SK-N-SH treated with all-trans-retinoic acid at 6 μM for 48 hours (cell line): ENCODE measurements around the gene FOXG1.

ENCODE experiments used
- ATAC-seq: fragments of 200-7000 bp; cut with Tn5 transposase; 3 replicates; pipeline ENCODE4 v1.9.1; 2020; ENCODE audit warnings: mild to moderate bottlenecking, moderate library complexity
- ARNTL ChIP-seq: fragments of 450-650 bp; formaldehyde crosslinking; IDR thresholded peaks from 2 replicates; pipeline ENCODE4 v1.5.0; 2020; ENCODE audit warnings: low read depth, mild to moderate bottlenecking, moderate library complexity, borderline replicate concordance
- BACH2 ChIP-seq: fragments of 250-450 bp; sonication (Bioruptor Pico); IDR thresholded peaks from 2 replicates; pipeline ENCODE4 v1.9.0; 2021; ENCODE audit warnings: mild to moderate bottlenecking, borderline replicate concordance
- CREB5 ChIP-seq: fragments of 250-450 bp; sonication (Bioruptor Pico); IDR thresholded peaks from 2 replicates; pipeline ENCODE4 v1.5.1; 2020; ENCODE audit warnings: low read depth, mild to moderate bottlenecking, moderate library complexity
- CSDC2 ChIP-seq: fragments of 250-450 bp; sonication (Bioruptor Pico); IDR thresholded peaks from 2 replicates; pipeline ENCODE4 v1.5.0; 2020; ENCODE audit warnings: mild to moderate bottlenecking, moderate library complexity
- CSRNP3 ChIP-seq: fragments of 250-450 bp; sonication (Bioruptor Pico); IDR thresholded peaks from 2 replicates; pipeline ENCODE4 v1.5.1; 2021; ENCODE audit warnings: mild to moderate bottlenecking, moderate library complexity
- ESRRG ChIP-seq: fragments of 250-450 bp; sonication (Bioruptor Pico); IDR thresholded peaks from 2 replicates; pipeline ENCODE4 v1.6.1; 2021; ENCODE audit warnings: mild to moderate bottlenecking
- GLIS3 ChIP-seq: fragments of 250-450 bp; sonication (Bioruptor Pico); IDR thresholded peaks from 2 replicates; pipeline ENCODE4 v1.5.0; 2020; ENCODE audit warnings: mild to moderate bottlenecking, moderate library complexity
- ISL1 ChIP-seq: fragments of 250-450 bp; sonication (Bioruptor Pico); IDR thresholded peaks from 2 replicates; pipeline ENCODE4 v2.1.2; 2022; ENCODE audit warnings: mild to moderate bottlenecking, moderate library complexity
- OSR1 ChIP-seq: fragments of 250-450 bp; sonication (Bioruptor Pico); IDR thresholded peaks from 2 replicates; pipeline ENCODE4 v1.8.0; 2022; ENCODE audit warnings: moderate library complexity, mild to moderate bottlenecking, inconsistent platforms
- PATZ1 ChIP-seq: fragments of 250-450 bp; sonication (Bioruptor Pico); IDR thresholded peaks from 2 replicates; pipeline ENCODE4 v1.8.0; 2020; ENCODE audit warnings: mild to moderate bottlenecking, moderate library complexity, borderline replicate concordance
- POU6F1 ChIP-seq: fragments of 250-450 bp; sonication (Bioruptor Pico); IDR thresholded peaks from 2 replicates; pipeline ENCODE4 v1.8.0; 2021; ENCODE audit warnings: low read depth, mild to moderate bottlenecking, moderate library complexity, borderline replicate concordance
- PPARA ChIP-seq: fragments of 250-450 bp; sonication (Bioruptor Pico); IDR thresholded peaks from 2 replicates; pipeline ENCODE4 v1.5.0; 2020; ENCODE audit warnings: mild to moderate bottlenecking, borderline replicate concordance
- RARB ChIP-seq: fragments of 250-450 bp; sonication (Bioruptor Pico); IDR thresholded peaks from 2 replicates; pipeline ENCODE4 v1.8.0; 2021; ENCODE audit warnings: mild to moderate bottlenecking, moderate library complexity
- SNAI2 ChIP-seq: fragments of 250-450 bp; sonication (Bioruptor Pico); IDR thresholded peaks from 2 replicates; pipeline ENCODE4 v1.5.0; 2020; ENCODE audit warnings: mild to moderate bottlenecking, moderate library complexity
- TCF4 ChIP-seq: fragments of 250-450 bp; sonication (Bioruptor Pico); IDR thresholded peaks from 2 replicates; pipeline ENCODE4 v1.8.0; 2021; ENCODE audit warnings: mild to moderate bottlenecking, moderate library complexity, borderline replicate concordance
- TOX ChIP-seq: fragments of 250-450 bp; sonication (Bioruptor Pico); IDR thresholded peaks from 2 replicates; pipeline ENCODE4 v1.8.0; 2021; ENCODE audit warnings: mild to moderate bottlenecking, moderate library complexity, borderline replicate concordance
- TSHZ2 ChIP-seq: fragments of 250-450 bp; sonication (Bioruptor Pico); IDR thresholded peaks from 2 replicates; pipeline ENCODE4 v1.5.0; 2020; ENCODE audit warnings: mild to moderate bottlenecking, moderate library complexity
- ZC3H10 ChIP-seq: fragments of 250-450 bp; sonication (Bioruptor Pico); IDR thresholded peaks from 2 replicates; pipeline ENCODE4 v1.5.1; 2021; ENCODE audit warnings: mild to moderate bottlenecking, moderate library complexity
- ZFP30 ChIP-seq: fragments of 450-650 bp; formaldehyde crosslinking; IDR thresholded peaks from 2 replicates; pipeline ENCODE4 v1.5.0; 2022; ENCODE audit warnings: mild to moderate bottlenecking, moderate library complexity
- ZNF565 ChIP-seq: fragments of 450-650 bp; formaldehyde crosslinking; conservative IDR thresholded peaks from 2 replicates; pipeline ENCODE4 v1.5.0; 2020; ENCODE audit warnings: low read depth, mild to moderate bottlenecking, moderate library complexity
- ZNF70 ChIP-seq: fragments of 450-650 bp; formaldehyde crosslinking; IDR thresholded peaks from 2 replicates; pipeline ENCODE4 v1.5.0; 2020; ENCODE audit warnings: mild to moderate bottlenecking, moderate library complexity
- ZNF8 ChIP-seq: fragments of 450-650 bp; formaldehyde crosslinking; IDR thresholded peaks from 2 replicates; pipeline ENCODE4 v1.5.0; 2020; ENCODE audit warnings: mild to moderate bottlenecking, moderate library complexity

Gene FOXG1

DNA sequence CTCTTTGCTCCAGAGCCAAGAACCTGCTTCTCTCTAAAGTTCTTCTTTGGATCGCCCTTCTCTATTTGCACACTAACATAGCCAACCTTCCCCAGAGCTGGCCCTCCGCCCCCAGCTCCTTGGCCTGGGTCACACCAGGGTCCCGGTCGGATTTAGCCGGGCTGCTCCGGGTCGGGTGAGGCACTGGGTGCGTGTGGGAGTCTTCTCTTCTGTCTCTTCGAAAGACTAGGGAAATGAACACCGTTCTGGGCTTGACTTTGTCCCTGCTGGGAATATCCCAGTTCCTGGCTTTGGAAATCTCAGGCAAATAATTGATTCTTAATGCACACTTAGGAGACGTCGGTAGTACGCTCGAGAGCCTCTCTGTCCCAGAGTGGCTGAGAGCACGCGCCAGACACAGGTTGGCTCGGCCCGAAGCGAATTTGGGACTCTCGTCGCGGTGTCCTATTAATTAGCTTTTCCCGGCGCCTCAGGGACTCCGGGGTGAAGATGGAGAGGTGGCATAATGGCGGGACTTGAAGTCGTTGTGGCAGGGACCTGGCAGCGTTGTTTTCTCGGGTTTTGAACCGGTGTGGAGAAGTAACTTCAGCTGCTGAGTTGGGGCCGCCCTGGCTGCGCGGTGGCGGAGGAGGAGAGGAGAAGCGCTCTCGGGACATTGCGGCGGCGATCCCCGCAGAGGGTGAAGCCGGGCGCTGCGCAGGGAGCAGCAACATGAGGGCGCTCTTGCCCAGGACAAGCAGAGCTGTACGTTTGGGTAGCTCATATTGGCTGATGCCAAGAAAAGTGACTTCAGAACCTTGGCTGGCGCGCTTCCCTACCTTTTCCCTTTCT, 7.5 kb downstream of the FOXG1 start:
- peak; percentile 81 for ATAC-seq
- TF ChIP-seq CSRNP3 (CRISPR knock-in tag): no peak
- no peak for TF ChIP-seq OSR1 (CRISPR knock-in tag)
- TF ChIP-seq ISL1: no peak
- TF ChIP-seq RARB (CRISPR knock-in tag): no peak
- TF ChIP-seq ZNF565 (CRISPR knock-in tag): no peak
- no peak for TF ChIP-seq ZFP30
- no peak for TF ChIP-seq TSHZ2 (CRISPR knock-in tag)
- TF ChIP-seq SNAI2 (CRISPR knock-in tag): no peak
- no peak for TF ChIP-seq CREB5
- TF ChIP-seq ARNTL (CRISPR knock-in tag): no peak
- no peak for TF ChIP-seq ESRRG (CRISPR knock-in tag)
- no peak for TF ChIP-seq ZC3H10 (CRISPR knock-in tag)
- no peak for TF ChIP-seq PPARA
- TF ChIP-seq POU6F1 (CRISPR knock-in tag): no peak
- TF ChIP-seq BACH2 (CRISPR knock-in tag): no peak
- no peak for TF ChIP-seq TCF4 (CRISPR knock-in tag)

DNA sequence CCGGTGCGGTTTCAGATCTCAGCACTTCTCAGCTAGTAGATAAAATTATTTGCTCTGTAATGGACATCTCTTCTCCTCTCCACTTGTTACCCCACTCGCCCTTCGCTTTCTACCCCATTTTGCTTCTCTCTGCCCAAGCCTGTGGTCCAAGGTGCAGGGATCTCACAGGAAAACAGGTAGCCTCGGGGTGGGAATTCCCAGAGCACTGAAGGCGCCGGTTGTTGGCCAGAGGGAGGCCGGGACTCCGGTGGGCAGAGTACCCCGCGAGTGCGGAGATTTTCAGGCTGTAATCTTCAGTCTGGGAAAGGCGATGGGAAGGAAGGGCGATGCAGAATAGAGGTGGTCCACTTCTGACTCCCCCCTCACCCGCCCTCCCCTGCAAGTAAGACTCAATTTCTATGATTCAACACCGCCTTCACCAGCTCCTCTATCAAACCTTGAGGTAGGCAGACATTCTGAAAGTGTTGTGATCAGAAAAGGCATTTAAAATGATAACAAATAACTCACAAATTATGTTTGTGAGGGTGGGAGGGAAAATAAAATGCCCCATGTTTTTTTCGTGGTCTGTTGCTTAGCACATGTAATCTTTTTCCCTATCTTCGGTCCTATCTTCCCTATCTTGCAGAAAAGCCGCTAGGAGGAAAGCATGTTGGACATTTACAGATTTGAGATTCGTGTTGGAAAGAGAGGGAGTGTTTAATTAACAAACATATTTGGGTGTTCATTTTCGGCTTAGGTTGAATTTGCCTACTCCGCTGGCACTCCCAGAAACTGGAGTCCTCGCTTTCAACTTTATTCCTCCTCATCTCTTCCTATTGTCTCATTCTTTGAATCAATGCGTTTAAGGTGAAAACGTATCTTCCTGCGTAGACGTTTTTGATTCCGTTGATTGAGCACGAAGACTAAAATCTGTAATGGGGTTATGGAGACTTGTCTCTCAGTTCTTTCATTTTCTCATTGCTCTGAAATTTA, 8.5 kb downstream of the FOXG1 start:
- no peak for ATAC-seq
- TF ChIP-seq CSDC2 (CRISPR knock-in tag) (no peak), GLIS3 (CRISPR knock-in tag) (no peak), ZNF565 (CRISPR knock-in tag) (no peak), ZNF8 (no peak), TSHZ2 (CRISPR knock-in tag) (no peak), CREB5 (no peak), ZNF70 (CRISPR knock-in tag) (no peak), ISL1 (no peak), PATZ1 (CRISPR knock-in tag) (no peak), TCF4 (CRISPR knock-in tag) (no peak), PPARA (no peak), TOX (CRISPR knock-in tag) (no peak), POU6F1 (CRISPR knock-in tag) (no peak)
